ENCODE results near the gene PPP1R17. TPM values are rescaled to one million over a fixed set of nuclear protein-coding genes. Genes with fewer than 3 reads are reported as not detected.

Gene PPP1R17
- total RNA-seq, 1 donor from 2014 or later, result not detected

- no peak overlapping the region for H3K27ac Mint-ChIP-seq (ENCODE audit: unreplicated experiment)
- TF ChIP-seq, protein P1, sequence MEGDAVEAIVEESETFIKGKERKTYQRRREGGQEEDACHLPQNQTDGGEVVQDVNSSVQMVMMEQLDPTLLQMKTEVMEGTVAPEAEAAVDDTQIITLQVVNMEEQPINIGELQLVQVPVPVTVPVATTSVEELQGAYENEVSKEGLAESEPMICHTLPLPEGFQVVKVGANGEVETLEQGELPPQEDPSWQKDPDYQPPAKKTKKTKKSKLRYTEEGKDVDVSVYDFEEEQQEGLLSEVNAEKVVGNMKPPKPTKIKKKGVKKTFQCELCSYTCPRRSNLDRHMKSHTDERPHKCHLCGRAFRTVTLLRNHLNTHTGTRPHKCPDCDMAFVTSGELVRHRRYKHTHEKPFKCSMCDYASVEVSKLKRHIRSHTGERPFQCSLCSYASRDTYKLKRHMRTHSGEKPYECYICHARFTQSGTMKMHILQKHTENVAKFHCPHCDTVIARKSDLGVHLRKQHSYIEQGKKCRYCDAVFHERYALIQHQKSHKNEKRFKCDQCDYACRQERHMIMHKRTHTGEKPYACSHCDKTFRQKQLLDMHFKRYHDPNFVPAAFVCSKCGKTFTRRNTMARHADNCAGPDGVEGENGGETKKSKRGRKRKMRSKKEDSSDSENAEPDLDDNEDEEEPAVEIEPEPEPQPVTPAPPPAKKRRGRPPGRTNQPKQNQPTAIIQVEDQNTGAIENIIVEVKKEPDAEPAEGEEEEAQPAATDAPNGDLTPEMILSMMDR (IDR thresholded peaks at IDR 0.05), result no peak
- no peak for DNase-seq (ENCODE audit: low spot score)
- peaks cover 3% of the 10 kb centered on the region for H3K4me1 Mint-ChIP-seq (ENCODE audit: low read depth)
- H3K27me3 Mint-ChIP-seq (ENCODE audit: low read depth), result peaks cover 15% of the 10 kb centered on the region
- H3K9me3 Mint-ChIP-seq (ENCODE audit: low read depth), result peaks cover 1% of the 10 kb centered on the region
- H3K4me3 Mint-ChIP-seq (ENCODE audit: unreplicated experiment), result no peak overlapping the region
- no peaks in the 10 kb centered on the region for H3K36me3 Mint-ChIP-seq (ENCODE audit: low read depth)
Observed at GRCh38 chr7:31695859-31696614, 9.0 kb downstream of the PPP1R17 start.

DNA sequence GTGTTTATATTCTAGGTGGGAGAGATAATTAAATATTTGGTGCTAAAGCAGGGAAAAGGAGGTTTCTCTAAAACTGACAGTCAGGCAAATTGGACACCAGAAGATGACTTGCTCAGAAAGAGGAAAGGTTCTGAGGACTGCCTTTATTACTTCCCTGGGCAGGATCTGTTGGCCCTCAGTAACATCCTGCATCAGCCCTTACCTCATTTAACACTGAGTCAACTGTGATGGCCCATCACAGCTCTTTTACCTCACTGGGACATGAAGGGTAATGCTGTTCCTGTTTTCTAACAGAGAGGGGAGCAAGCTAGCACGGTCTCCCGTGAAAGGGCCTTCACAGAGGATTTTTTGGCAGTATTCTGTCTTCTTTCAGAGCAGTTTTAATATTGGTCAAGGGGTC is 12.0 kb downstream of the PPP1R17 start:
- peaks cover 15% of the 10 kb centered on the region for H3K27me3 Mint-ChIP-seq (ENCODE audit: low read depth)
- DNase-seq (ENCODE audit: low spot score), result no peak
- H3K4me1 Mint-ChIP-seq (ENCODE audit: low read depth), result no peaks in the 10 kb centered on the region
- no peak overlapping the region for H3K27ac Mint-ChIP-seq (ENCODE audit: unreplicated experiment)
- no peaks in the 10 kb centered on the region for H3K36me3 Mint-ChIP-seq (ENCODE audit: low read depth)
- TF ChIP-seq, protein P1 (IDR thresholded peaks at IDR 0.05), result no peak
- peaks cover 4% of the 10 kb centered on the region for H3K9me3 Mint-ChIP-seq (ENCODE audit: low read depth)
- H3K4me3 Mint-ChIP-seq (ENCODE audit: unreplicated experiment), result no peak overlapping the region

DNA sequence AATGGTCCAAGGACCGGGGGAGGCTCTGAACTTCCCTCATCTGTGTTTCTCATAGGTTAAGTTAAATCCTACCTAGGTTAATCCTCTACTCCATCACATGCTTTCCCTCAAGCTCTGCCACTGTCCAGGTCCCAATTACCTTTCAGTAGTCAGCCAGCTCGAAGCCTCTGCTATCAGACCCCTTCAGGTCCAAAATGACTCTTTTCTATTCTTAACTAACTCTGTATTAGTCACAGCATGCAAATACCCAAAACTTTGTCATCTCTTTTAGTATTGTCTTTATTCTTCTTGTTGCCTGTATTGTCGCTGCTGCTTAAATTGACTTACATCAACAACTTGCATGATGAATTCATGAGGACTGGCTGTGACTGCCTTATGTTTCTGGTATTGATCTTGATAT is 15.3 kb downstream of the PPP1R17 start:
- no peaks in the 10 kb centered on the region for H3K36me3 Mint-ChIP-seq (ENCODE audit: low read depth)
- no peak for DNase-seq (ENCODE audit: low spot score)
- peaks cover 4% of the 10 kb centered on the region for H3K9me3 Mint-ChIP-seq (ENCODE audit: low read depth)
- no peak overlapping the region for H3K27ac Mint-ChIP-seq (ENCODE audit: unreplicated experiment)
- H3K27me3 Mint-ChIP-seq (ENCODE audit: low read depth), result peaks cover 9% of the 10 kb centered on the region
- no peak overlapping the region for H3K4me3 Mint-ChIP-seq (ENCODE audit: unreplicated experiment)
- no peaks in the 10 kb centered on the region for H3K4me1 Mint-ChIP-seq (ENCODE audit: low read depth)
- TF ChIP-seq, protein P1 (IDR thresholded peaks at IDR 0.05), result no peak

- TF ChIP-seq, protein P1 (IDR thresholded peaks at IDR 0.05), result no peak
- Mint-ChIP-seq H3K36me3 (ENCODE audit: low read depth) (no peaks in the 10 kb centered on the region), H3K4me3 (ENCODE audit: unreplicated experiment) (no peak overlapping the region), H3K27ac (ENCODE audit: unreplicated experiment) (no peak overlapping the region), H3K4me1 (ENCODE audit: low read depth) (no peaks in the 10 kb centered on the region), H3K9me3 (ENCODE audit: low read depth) (peaks cover 4% of the 10 kb centered on the region), H3K27me3 (ENCODE audit: low read depth) (peaks cover 4% of the 10 kb centered on the region)
- no peak for DNase-seq (ENCODE audit: low spot score)
Observed at GRCh38 chr7:31705377-31705776, 18.4 kb downstream of the PPP1R17 start.

GRCh38 chr7:31707089-31707488 is 20.1 kb downstream of the PPP1R17 start:
- H3K27ac Mint-ChIP-seq (ENCODE audit: unreplicated experiment), result no peak overlapping the region
- TF ChIP-seq, protein P1 (IDR thresholded peaks at IDR 0.05), result no peak
- peaks cover 4% of the 10 kb centered on the region for H3K27me3 Mint-ChIP-seq (ENCODE audit: low read depth)
- H3K4me3 Mint-ChIP-seq (ENCODE audit: unreplicated experiment), result no peak overlapping the region
- DNase-seq (ENCODE audit: low spot score), result no peak
- H3K4me1 Mint-ChIP-seq (ENCODE audit: low read depth), result no peaks in the 10 kb centered on the region
- H3K9me3 Mint-ChIP-seq (ENCODE audit: low read depth), result no peaks in the 10 kb centered on the region
- no peaks in the 10 kb centered on the region for H3K36me3 Mint-ChIP-seq (ENCODE audit: low read depth)

All from chondrocyte (in vitro differentiated cells).